Sigmoid colon (tissue), 4 donors: ENCODE data around the gene SULT1A1.

ENCODE experiments used
- EP300 ChIP-seq, 4 donors: sonication (generic); formaldehyde crosslinking; IDR thresholded peaks; one replicate each; pipeline ENCODE4 v1.6.1; 2017; ENCODE audit warnings: antibody characterized with exemption in 4 of 4
- POLR2A ChIP-seq, 2 donors: fragments of 450-650 bp; IDR thresholded peaks; one replicate each; pipeline ENCODE4 v1.6.1; 2016; ENCODE audit warnings: antibody characterized with exemption in 2 of 2, mild to moderate bottlenecking in 2 of 2, moderate library complexity in 2 of 2

- TF ChIP-seq EP300 (IDR thresholded peaks at IDR 0.05): no peak
- no peak for TF ChIP-seq POLR2A (IDR thresholded peaks at IDR 0.05)
Measured at GRCh38 chr16:28585674-28586073, 24.2 kb downstream of the SULT1A1 start.
